ENCODE data around the gene TUBG2. TPM values are rescaled to one million over a fixed set of nuclear protein-coding genes. Genes with fewer than 3 reads are reported as not detected.
A peak's percentile ranks its signal among the peaks of the same experiment; 100 is the strongest.

TUBG2 gene
- total RNA-seq, 1 experiment from 2014 or later: 20.9 TPM

DNA sequence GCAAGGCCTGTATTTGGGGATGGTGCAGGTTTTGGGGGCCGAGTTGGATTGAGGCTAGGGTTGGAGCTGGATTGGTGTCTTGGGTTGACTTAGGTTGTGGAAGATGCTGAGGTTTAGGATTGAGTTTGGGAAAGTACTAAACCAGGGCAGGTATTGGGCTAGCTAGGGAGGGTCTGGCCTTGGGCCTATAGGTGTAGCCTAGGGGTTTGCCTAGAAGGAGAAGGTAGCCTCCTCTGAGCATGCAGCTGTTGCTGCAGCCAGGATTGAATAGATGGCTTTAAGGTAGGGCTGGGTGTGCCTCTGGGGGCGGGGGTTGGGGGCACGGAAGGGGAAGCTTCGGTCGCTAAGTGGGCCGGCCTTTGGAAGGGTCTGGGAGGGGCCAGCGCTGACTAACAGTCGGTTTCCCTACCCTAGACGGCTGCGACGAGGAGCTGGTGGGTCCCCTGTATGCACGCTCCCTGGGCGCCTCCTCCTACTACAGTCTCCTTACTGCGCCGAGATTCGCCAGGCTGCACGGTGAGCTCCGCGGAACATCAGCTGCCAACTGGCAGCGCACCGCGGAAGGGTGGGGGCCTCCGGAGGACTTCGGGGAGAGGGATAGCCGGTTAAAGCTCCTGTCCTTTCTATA is 24.4 kb downstream of the TUBG2 start:
- H3K27me3 ChIP-seq (ENCODE audit: insufficient read depth, low read length): no peaks in the 10 kb centered on the region
- peak overlapping the region; percentile 99 for H3K4me2 ChIP-seq (ENCODE audit: low read length)
- DNase-seq (ENCODE audit: low read depth, low spot score): no peak
- H4K20me1 ChIP-seq (ENCODE audit: insufficient read depth): no peaks in the 10 kb centered on the region
- BruUV-seq (replicated peaks): no TSS peak
- no peaks in the 10 kb centered on the region for H3K9me3 ChIP-seq (ENCODE audit: control insufficient read depth in 1 of 2, insufficient read depth in 1 of 2, low read depth in 1 of 2, low read length in 2 of 2)
- TF ChIP-seq ZFX (IDR thresholded peaks at IDR 0.05) (no peak), EGR1 (IDR thresholded peaks at IDR 0.05; ENCODE audit: low read depth) (no peak), EZH2phosphoT487 (IDR thresholded peaks at IDR 0.05; ENCODE audit: borderline replicate concordance) (no peak), FOSL1 (IDR thresholded peaks at IDR 0.05; ENCODE audit: low read depth) (no peak), MAX (IDR thresholded peaks at IDR 0.05) (no peak), EZH2 (IDR thresholded peaks at IDR 0.05) (no peak), ZNF274 (IDR thresholded peaks at IDR 0.05; ENCODE audit: low read depth, low read length) (no peak), TCF7L2 (IDR thresholded peaks at IDR 0.05; ENCODE audit: borderline replicate concordance, extremely low read depth, insufficient read depth, insufficient read length) (no peak), JUND (IDR thresholded peaks at IDR 0.05) (no peak)
- TF ChIP-seq, protein P1, sequence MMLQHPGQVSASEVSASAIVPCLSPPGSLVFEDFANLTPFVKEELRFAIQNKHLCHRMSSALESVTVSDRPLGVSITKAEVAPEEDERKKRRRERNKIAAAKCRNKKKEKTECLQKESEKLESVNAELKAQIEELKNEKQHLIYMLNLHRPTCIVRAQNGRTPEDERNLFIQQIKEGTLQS (IDR thresholded peaks at IDR 0.05): no peak
- H3K9ac ChIP-seq (ENCODE audit: low read length): no peak overlapping the region
- intact Hi-C loops (cut with micrococcal nuclease): no loop called here
- H3K79me2 ChIP-seq (ENCODE audit: insufficient read depth, low read length): no peaks in the 10 kb centered on the region
- ChIA-PET RAD21 (ENCODE audit: low non-redundant PET in 1 of 2, low total read pairs in 2 of 2, uncharacterized antibody in 2 of 2, unreplicated experiment in 2 of 2) (interaction anchor here in 1 of 2 experiments (1.1 kb wide), 1 partner anchor 105 kb away, joined by 3 read pairs; no protein-coding TSS in a partner anchor), CTCF (interaction anchor here (1.3 to 1.9 kb wide), 2 partner anchors 10 to 105 kb away, joined by 3 to 12 read pairs; partner anchors contain the start of gene PSMC3IP), POLR2A (interaction anchor here (1.0 kb wide), 2 partner anchors 105 to 106 kb away, joined by 3 to 5 read pairs; partner anchors contain the start of gene PSMC3IP)
- no peaks in the 10 kb centered on the region for H3K36me3 ChIP-seq (ENCODE audit: control insufficient read depth in 1 of 2, insufficient read depth in 2 of 2, low read length in 2 of 2)
- no peaks in the 10 kb centered on the region for H3K9me2 ChIP-seq (ENCODE audit: insufficient read depth)
- no peak overlapping the region for H2AFZ ChIP-seq (ENCODE audit: low read depth, low read length, poor library complexity, severe bottlenecking)
- no peak for ATAC-seq
- no peak overlapping the region; the same call in 1 of the 2 replicates for H3K27ac ChIP-seq (ENCODE audit: low read depth, low read length)
- H3K4me1 ChIP-seq (ENCODE audit: control insufficient read depth in 1 of 2, insufficient read depth in 2 of 2, low read length in 2 of 2): peaks cover 32 to 46% of the 10 kb centered on the region in 2 experiments
- peak overlapping the region in 1 of 2 experiments; percentile 70; a peak in 1 of 4 replicates for H3K4me3 ChIP-seq (replicated peaks in 1 of 2; ENCODE audit: low read depth in 1 of 2, low read length in 2 of 2)
